Heart right ventricle (tissue), 16 donors: Measurements from ENCODE around the gene DSP. TPM values are rescaled to one million over a fixed set of nuclear protein-coding genes. Genes with fewer than 3 reads are reported as not detected.
A peak's percentile ranks its signal among the peaks of the same experiment; 100 is the strongest.

ENCODE experiments used
- ATAC-seq, 8 donors: fragments of 200-7000 bp; cut with Tn5 transposase; one replicate each; pipeline ENCODE4 v1.9.1; 2020; ENCODE audit warnings: mild to moderate bottlenecking in 8 of 8, moderate library complexity in 8 of 8, moderate number of reproducible peaks in 1 of 8
- DNase-seq, 2 donors: peaks; one replicate each; pipeline ENCODE4 v3.0.0-alpha.2; 2020
- H3K27ac ChIP-seq, 10 donors: fragments of 200-600 bp; sonication (generic) in 2 of 10; one replicate each; pipeline versions ENCODE4 v1.5.0 to v1.8.0; 2020 to 2022; ENCODE audit warnings: mild to moderate bottlenecking in 3 of 10
- H3K27me3 ChIP-seq, 7 donors: fragments of 200-600 bp; one replicate each; pipeline ENCODE4 v1.8.0; 2021 to 2022; ENCODE audit warnings: mild to moderate bottlenecking in 2 of 7
- H3K36me3 ChIP-seq, 9 donors: fragments of 200-600 bp; sonication (generic) in 1 of 9; one replicate each; pipeline versions ENCODE4 v1.5.0 to v1.8.0; 2020 to 2022; ENCODE audit warnings: mild to moderate bottlenecking in 2 of 9
- H3K4me1 ChIP-seq, 9 donors: fragments of 200-600 bp; sonication (generic) in 1 of 9; one replicate each; pipeline versions ENCODE4 v1.5.0 to v1.8.0; 2020 to 2022; ENCODE audit warnings: mild to moderate bottlenecking in 4 of 9
- H3K4me3 ChIP-seq, 10 donors: fragments of 200-600 bp; sonication (generic) in 2 of 10; one replicate each; pipeline versions ENCODE4 v1.5.0 to v1.8.0; 2020 to 2022; ENCODE audit warnings: mild to moderate bottlenecking in 7 of 10, moderate library complexity in 2 of 10
- H3K9me3 ChIP-seq, 11 donors: fragments of 200-600 bp in 10 of 11; sonication (generic) in 2 of 11; one replicate each; pipeline versions ENCODE4 v1.5.0 to v1.8.0; 2013 to 2022; ENCODE audit warnings: mild to moderate bottlenecking in 2 of 11, control low read depth in 1 of 11, moderate library complexity in 1 of 11
- CTCF ChIP-seq, 9 donors: fragments of 200-600 bp; sonication (generic) in 2 of 9; IDR thresholded peaks; one replicate each; pipeline versions ENCODE4 v1.5.0 to v1.8.0; 2021 to 2022; ENCODE audit warnings: antibody characterized with exemption in 9 of 9, mild to moderate bottlenecking in 5 of 9, moderate library complexity in 1 of 9
- WGBS, 2 donors: extraction: QIAGEN DNeasy Blood & Tissue Kit; methylation state at CpG; one replicate each; pipeline ENCODE4 v1.1.7; 2013; ENCODE audit warnings: inconsistent platforms in 1 of 2; 5-methylcytosine and 5-hydroxymethylcytosine counted together
- intact Hi-C, 10 donors: fragments of 100-400 bp; cut with DNase I; formaldehyde crosslinking; loops; one replicate each; pipeline versions ENCODE4 v1.11.1 to v1.14.2; 2022
- polyA plus RNA-seq, 2 donors: library from polyadenylated mRNA; stranded (reverse); fragments of 200-250 nt; gene quantifications; one replicate each; pipeline ENCODE4 v1.2.3, GENCODE V29; 2013
- total RNA-seq, 10 donors: library from RNA; stranded (reverse); fragmentation: NEBNext Ultra II Directional in 3 of 10; extraction: Animal tissue kit (Norgen Biotek cat#: 25700) in 3 of 10; gene quantifications; one replicate each; pipeline versions ENCODE4 v1.2.1 to v1.2.4, GENCODE V29; 2021 to 2023
- donor health status: Arrhythmogenic right ventricular cardiomyopathy.
- donor health status: ischemic (EF 13 %, LVEDD 7.1; RV severe dilation, severe dysfunction).
- donor health status: healthy with polysubstance abuse.
- donor health status: DM: no; HTN: yes; CAD: no.
- donor health status: DM: no; HTN: no; CAD: no.
- donor health status: ischemic (EF 25% LVEDD 6.9; RV normal size, moderate dysfunction).
- donor health status: ischemic (EF 25% LVEDD 5.7; RV mildly dilated, moderate dysfunction).
- donor health status: healthy.
- donor health status: DM: yes; HTN: yes; CAD: no.
- donor health status: Ischemic cardiomyopathy.
- donor health status: ischemic (EF 35%, LVEDD 5.7; RV mildly dilated, moderate dysfunction).
- donor health status: nonischemic (EF 11% LVEDD 7.7; RV severe dilation, severe dysfunction).
- donor health status: DM: yes; HTN: yes; CAD: no.
- donor health status: PGD.
- donor health status: ischemic (EF 29% LVEDD 5.4; RV normal size, mild dysfunction).
- donor health status: nonischemic (EF 23%, LVEDD 6.1; RV moderate dilation, normal function).

DSP gene
- total and polyA plus RNA-seq, 12 donors, result 56.5 to 471 (median 355) TPM

DNA sequence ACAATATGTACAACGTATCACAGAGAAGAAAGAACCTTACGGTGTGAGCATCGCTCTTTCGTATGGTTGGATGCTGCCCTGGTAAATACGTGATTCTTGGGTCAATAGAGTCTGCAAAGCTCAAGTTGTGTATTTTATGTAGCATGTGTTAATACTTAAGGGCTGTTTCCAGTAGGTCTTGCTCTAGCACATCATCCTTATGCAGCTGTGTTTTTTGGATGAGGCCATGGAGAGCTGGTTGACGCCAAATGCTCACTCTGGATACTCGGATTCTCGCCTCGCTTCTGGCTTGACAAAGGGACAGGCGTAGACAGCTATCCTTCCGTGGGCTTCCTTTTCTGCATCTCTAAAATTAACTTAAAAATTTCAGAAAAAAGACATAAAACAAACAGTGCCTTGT is 87.4 kb downstream of the DSP start:
- ATAC-seq (peak in 5 of 8 donors; percentile 69 to 81 (median 75)), DNase-seq (peak in 1 of 2 donors; percentile 31)
- TF ChIP-seq CTCF (IDR thresholded peaks at IDR 0.05), result no peak
- Histone ChIP-seq H3K9me3 (no peaks in the 10 kb centered on the region), H3K4me3 (no peak overlapping the region), H3K27ac (peak overlapping the region in 1 of 10 donors; percentile 39), H3K27me3 (no peaks in the 10 kb centered on the region), H3K4me1 (no peaks in the 10 kb centered on the region), H3K36me3 (no peaks in the 10 kb centered on the region)
- intact Hi-C loops, result no loop called here
- WGBS, 2 donors, result 84 to 85% methylated on average over 11 of the region's 11 CpGs

GRCh38 chr6:7629321-7629720 is 87.8 kb downstream of the DSP start:
- Histone ChIP-seq H3K4me3 (no peak overlapping the region), H3K9me3 (no peaks in the 10 kb centered on the region), H3K36me3 (no peaks in the 10 kb centered on the region), H3K27ac (no peak overlapping the region), H3K4me1 (no peaks in the 10 kb centered on the region), H3K27me3 (no peaks in the 10 kb centered on the region)
- ATAC-seq, result no peak
- intact Hi-C loops, result no loop called here
- no peak for DNase-seq
- TF ChIP-seq CTCF (IDR thresholded peaks at IDR 0.05), result no peak
- WGBS, 2 donors, result 38 to 60% methylated on average over 2 of the region's 2 CpGs

DNA sequence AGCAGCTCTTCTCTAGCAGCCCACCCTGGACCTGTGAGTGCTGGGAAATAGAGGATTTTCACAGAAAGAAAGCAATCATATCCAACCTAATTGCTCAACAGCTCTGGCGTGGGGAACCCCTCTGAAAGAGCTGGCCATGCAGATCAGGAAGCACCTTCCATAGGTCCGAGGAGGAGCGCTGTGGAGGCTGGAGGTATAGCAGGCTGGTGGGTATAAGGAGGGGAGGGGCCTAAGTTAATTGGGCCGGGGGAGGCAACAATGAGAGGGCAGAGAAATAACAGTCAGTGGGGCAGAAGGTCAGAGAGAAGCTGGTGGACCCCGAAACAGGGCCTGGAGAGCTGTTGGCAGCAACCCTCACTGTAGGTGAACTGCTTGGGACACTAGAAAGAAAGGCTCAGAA is 89.3 kb downstream of the DSP start:
- ATAC-seq, result no peak
- Histone ChIP-seq H3K4me3 (no peak overlapping the region), H3K9me3 (no peaks in the 10 kb centered on the region), H3K27me3 (peaks cover 0 to 8% (median 0%) of the 10 kb centered on the region in 7 donors), H3K27ac (no peak overlapping the region), H3K36me3 (no peaks in the 10 kb centered on the region), H3K4me1 (no peaks in the 10 kb centered on the region)
- TF ChIP-seq CTCF (IDR thresholded peaks at IDR 0.05), result no peak
- no peak for DNase-seq
- intact Hi-C loops, result no loop called here
- 74 to 75% methylated on average over 5 of the region's 5 CpGs for WGBS, 2 donors

DNA sequence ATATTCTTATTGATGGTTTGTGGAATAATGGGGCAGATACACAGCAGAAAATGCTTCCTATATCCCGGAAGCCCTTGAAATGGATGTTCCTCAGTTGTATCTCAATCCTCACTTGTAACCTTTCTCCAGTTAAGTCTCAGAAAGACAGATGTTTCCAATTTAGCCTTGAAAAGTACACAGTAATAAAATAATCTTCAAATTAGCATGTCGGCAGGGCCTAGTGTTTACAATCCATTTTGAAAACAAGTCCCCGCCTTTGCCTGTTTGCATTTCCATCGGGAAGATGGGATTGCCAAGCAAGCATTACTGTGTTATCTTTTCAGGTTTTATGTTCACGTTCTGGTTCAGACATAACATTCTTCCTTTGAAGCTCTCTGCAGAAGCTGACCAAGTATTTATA is 90.0 kb downstream of the DSP start:
- Histone ChIP-seq H3K27me3 (peaks cover 0 to 10% (median 0%) of the 10 kb centered on the region in 7 donors), H3K4me3 (no peak overlapping the region), H3K9me3 (no peaks in the 10 kb centered on the region), H3K4me1 (no peaks in the 10 kb centered on the region), H3K27ac (no peak overlapping the region), H3K36me3 (no peaks in the 10 kb centered on the region)
- no peak for DNase-seq
- ATAC-seq, result no peak
- TF ChIP-seq CTCF (IDR thresholded peaks at IDR 0.05), result no peak
- 76 to 82% methylated on average over 5 of the region's 5 CpGs for WGBS, 2 donors
- intact Hi-C loops, result no loop called here
